HepG2 (cell line): Measurements from ENCODE around the gene SLC23A3. TPM values are rescaled to one million over a fixed set of nuclear protein-coding genes. Genes with fewer than 3 reads are reported as not detected.
A peak's percentile ranks its signal among the peaks of the same experiment; 100 is the strongest.

Experiments
- AFF4 ChIP-seq: sonication (generic); formaldehyde crosslinking; IDR thresholded peaks from 2 replicates; pipeline ENCODE4 v1.4.0; 2020; ENCODE audit warnings: missing genetic modification reagents
- BORCS8-MEF2B ChIP-seq: sonication (generic); formaldehyde crosslinking; IDR thresholded peaks from 2 replicates; pipeline ENCODE4 v1.8.0; 2022; ENCODE audit warnings: mild to moderate bottlenecking, missing genetic modification reagents
- CHD2 ChIP-seq: IDR thresholded peaks from 2 replicates; pipeline ENCODE4 v1.6.1; 2011; ENCODE audit warnings: low read depth, low read length, improper control_type of control experiment
- EP300 ChIP-seq, 3 experiments: sonication (generic) in 1 of 3; formaldehyde crosslinking in 1 of 3; IDR thresholded peaks; 2 replicates each; pipeline versions ENCODE4 v1.5.1 to v1.6.1; 2011 to 2020; ENCODE audit warnings: low read depth in 2 of 3, low read length in 2 of 3, borderline replicate concordance in 1 of 3, improper control_type of control experiment in 1 of 3, mild to moderate bottlenecking in 1 of 3, missing genetic modification reagents in 1 of 3, moderate library complexity in 1 of 3
- ETV6 ChIP-seq: sonication (generic); formaldehyde crosslinking; conservative IDR thresholded peaks from 2 replicates; pipeline ENCODE4 v1.4.0; 2020; ENCODE audit warnings: missing genetic modification reagents
- FOXO1 ChIP-seq: sonication (generic); formaldehyde crosslinking; IDR thresholded peaks from 2 replicates; pipeline ENCODE4 v1.4.0; 2020; ENCODE audit warnings: missing genetic modification reagents
- HIVEP1 ChIP-seq: sonication (generic); formaldehyde crosslinking; IDR thresholded peaks from 2 replicates; pipeline ENCODE4 v1.4.0; 2020; ENCODE audit warnings: mild to moderate bottlenecking, missing genetic modification reagents
- HNRNPL ChIP-seq: fragments of 200-400 bp; formaldehyde crosslinking; IDR thresholded peaks from 2 replicates; pipeline ENCODE4 v1.6.1; 2017; ENCODE audit warnings: mild to moderate bottlenecking, low read depth, low read length
- IKZF5 ChIP-seq: IDR thresholded peaks from 2 replicates; pipeline ENCODE4 v1.6.1; 2018; ENCODE audit warnings: missing genetic modification reagents, mild to moderate bottlenecking, missing compliant biosample characterization
- MED8 ChIP-seq: sonication (generic); formaldehyde crosslinking; IDR thresholded peaks from 2 replicates; pipeline ENCODE4 v1.8.1; 2023; ENCODE audit warnings: mild to moderate bottlenecking, missing genetic modification reagents; ENCODE audit not compliant: insufficient replicate concordance
- NFKBIZ ChIP-seq: IDR thresholded peaks from 2 replicates; pipeline ENCODE4 v1.6.1; 2018; ENCODE audit warnings: missing genetic modification reagents, missing compliant biosample characterization
- NR3C1 ChIP-seq: sonication (generic); formaldehyde crosslinking; IDR thresholded peaks from 2 replicates; pipeline ENCODE4 v1.4.0; 2020; ENCODE audit warnings: missing genetic modification reagents
- PHF20 ChIP-seq: sonication (generic); formaldehyde crosslinking; IDR thresholded peaks from 2 replicates; pipeline ENCODE4 v1.5.0; 2020; ENCODE audit warnings: mild to moderate bottlenecking, missing genetic modification reagents
- PHF5A ChIP-seq: IDR thresholded peaks from one replicate; pipeline ENCODE4 v1.6.1; 2018; ENCODE audit warnings: low read depth, missing genetic modification reagents; ENCODE audit not compliant: unreplicated experiment
- POGZ ChIP-seq: sonication (generic); formaldehyde crosslinking; IDR thresholded peaks from 2 replicates; pipeline ENCODE4 v1.4.0; 2020; ENCODE audit warnings: mild to moderate bottlenecking, missing genetic modification reagents
- POLR2G ChIP-seq: fragments of 200-400 bp; formaldehyde crosslinking; IDR thresholded peaks from 2 replicates; pipeline ENCODE4 v1.6.1; 2018; ENCODE audit warnings: mild to moderate bottlenecking, low read depth, low read length, moderate library complexity
- RORA ChIP-seq: sonication (generic); formaldehyde crosslinking; IDR thresholded peaks from 2 replicates; pipeline ENCODE4 v1.5.0; 2020; ENCODE audit warnings: mild to moderate bottlenecking, missing genetic modification reagents, moderate library complexity
- SKI ChIP-seq: fragments of 450-650 bp; IDR thresholded peaks from one replicate; pipeline ENCODE4 v1.6.1; 2018; ENCODE audit warnings: mild to moderate bottlenecking; ENCODE audit not compliant: partially characterized antibody
- SRF ChIP-seq: IDR thresholded peaks from 2 replicates; pipeline ENCODE4 v1.6.1; 2011; ENCODE audit warnings: mild to moderate bottlenecking, low read depth, low read length, moderate library complexity
- TARDBP ChIP-seq: sonication (generic); formaldehyde crosslinking; IDR thresholded peaks from 2 replicates; pipeline ENCODE4 v1.8.0; 2022; ENCODE audit warnings: mild to moderate bottlenecking, missing genetic modification reagents
- ZNF556 ChIP-seq: sonication (generic); formaldehyde crosslinking; IDR thresholded peaks from 2 replicates; pipeline ENCODE4 v1.4.0; 2020; ENCODE audit warnings: mild to moderate bottlenecking, missing genetic modification reagents, borderline replicate concordance
- ZSCAN25 ChIP-seq: sonication (generic); formaldehyde crosslinking; IDR thresholded peaks from 2 replicates; pipeline ENCODE4 v1.8.0; 2022; ENCODE audit warnings: mild to moderate bottlenecking, missing genetic modification reagents
- ZSCAN9 ChIP-seq: IDR thresholded peaks from 2 replicates; pipeline ENCODE4 v1.6.1; 2016; ENCODE audit warnings: borderline replicate concordance
- polyA plus RNA-seq, 8 experiments: library from polyadenylated mRNA; depleted of rRNA in 3 of 8; stranded (reverse) in 7 of 8; unstranded in 1 of 8; fragments of >200 nt; fragmentation: Illumina TruSeq in 4 of 8; extraction: Trizol in 4 of 8; gene quantifications; 2 replicates each; pipeline versions ENCODE4 v1.2.1 to v1.2.3, GENCODE V29; 2011 to 2016; ENCODE audit warnings: low read depth in 4 of 8, missing spikeins in 1 of 8, mixed read lengths in 1 of 8; ENCODE audit not compliant: insufficient read depth in 1 of 8
- total RNA-seq, 5 experiments: library from RNA; depleted of rRNA; stranded (reverse); fragments of >200 nt; fragmentation: Illumina TruSeq; extraction: Trizol; gene quantifications; 2 replicates each; pipeline ENCODE4 v1.2.3, GENCODE V29; 2016; ENCODE audit warnings: low read depth in 1 of 5

SLC23A3 gene
- total and polyA plus RNA-seq, 2 of the 13 experiments (the other 11 are each of a cell fraction or from before 2014, with no cell fraction given), result 0.38 to 0.78 TPM

GRCh38 chr2:219206328-219207133, 36.7 kb upstream of the SLC23A3 start, which contains the start of gene ZFAND2B (continued):
- TF ChIP-seq SRF (0 out of 2 replicates have a peak, but pooled peaks have one; percentile 46), RORA (CRISPR knock-in tag) (no peak), AFF4 (CRISPR knock-in tag) (0 out of 2 replicates have a peak, but pooled peaks have one; percentile 82), MED8 (peak; percentile 70), ETV6 (CRISPR knock-in tag) (0 out of 2 replicates have a peak, but pooled peaks have one; percentile 52), ZNF556 (CRISPR knock-in tag) (peak; percentile 85; the same call in 1 of the 2 replicates), HIVEP1 (0 out of 2 replicates have a peak, but pooled peaks have one; percentile 58), POLR2G (peak; percentile 99), POGZ (CRISPR knock-in tag) (peak; percentile 15; the same call in 1 of the 2 replicates), IKZF5 (CRISPR knock-in tag) (peak; percentile 83; the same call in 1 of the 2 replicates), NR3C1 (CRISPR knock-in tag) (no peak), PHF5A (CRISPR knock-in tag) (no peak), FOXO1 (CRISPR knock-in tag) (peak; percentile 66), SKI (peak; percentile 31), EP300 (IDR thresholded peaks at IDR 0.05; ENCODE audit: low read depth in 2 of 2, low read length in 2 of 2) (peak in 1 of 2 experiments; percentile 4; a peak in 1 of 4 replicates), EP300 (CRISPR knock-in tag; IDR thresholded peaks at IDR 0.05; ENCODE audit: borderline replicate concordance) (peak; percentile 42; the same call in 1 of the 2 replicates), TARDBP (CRISPR knock-in tag) (peak; percentile 82), ZSCAN9 (CRISPR knock-in tag) (peak; percentile 78; the same call in 1 of the 2 replicates), BORCS8-MEF2B (peak; percentile 92; the same call in 1 of the 2 replicates), ZSCAN25 (peak; percentile 28; the same call in 1 of the 2 replicates), HNRNPL (peak; percentile 43; the same call in 1 of the 2 replicates), NFKBIZ (CRISPR knock-in tag) (peak; percentile 66; the same call in 1 of the 2 replicates), CHD2 (peak; percentile 42; the same call in 1 of the 2 replicates), PHF20 (CRISPR knock-in tag) (peak; percentile 62)
